Naive thymus-derived CD8-positive, alpha-beta T cell (primary cell): ENCODE results near the gene DCLK1. TPM values are rescaled to one million over a fixed set of nuclear protein-coding genes. Genes with fewer than 3 reads are reported as not detected.

Experiments used
- ATAC-seq, 2 donors: fragments of 150-1000 bp; cut with Tn5 transposase in 1 of 2; sonication (Bioruptor Pico), chemical (Tn5 transposase) in 1 of 2; 1 replicate in 1 of 2; 2 replicates in 1 of 2; pipeline ENCODE4 v1.10.0; 2021; ENCODE audit warnings: mild to moderate bottlenecking in 2 of 2, moderate library complexity in 2 of 2
- POLR2A ChIA-PET: fragments of 350-600 bp; sonication (Branson Sonifier 250); formaldehyde crosslinking; loops from one replicate; lab custom pipeline; 2021; ENCODE audit warnings: antibody characterized with exemption; lab: Charles Lee
- DNase-seq, 10 donors: peaks; one replicate each; pipeline versions ENCODE4 v3.0.0 to v3.0.0-alpha.2; 2020 to 2022
- H3K27ac Mint-ChIP-seq, 10 donors: one replicate each; pipeline ENCODE4 v1.8.0; 2020 to 2022; ENCODE audit warnings: mild to moderate bottlenecking in 10 of 10, mixed read lengths in 10 of 10, moderate library complexity in 4 of 10, inconsistent platforms in 1 of 10
- H3K27me3 Mint-ChIP-seq, 5 donors: one replicate each; pipeline ENCODE4 v1.8.0; 2021 to 2022; ENCODE audit warnings: mixed read lengths in 5 of 5
- H3K36me3 Mint-ChIP-seq, 3 donors: one replicate each; pipeline ENCODE4 v1.8.0; 2020 to 2022; ENCODE audit warnings: mixed read lengths in 3 of 3, mild to moderate bottlenecking in 2 of 3, inconsistent platforms in 1 of 3
- H3K4me1 Mint-ChIP-seq, 4 donors: one replicate each; pipeline ENCODE4 v1.8.0; 2021 to 2022; ENCODE audit warnings: mixed read lengths in 4 of 4
- H3K4me3 Mint-ChIP-seq, 10 donors: one replicate each; pipeline ENCODE4 v1.8.0; 2020 to 2022; ENCODE audit warnings: mild to moderate bottlenecking in 10 of 10, mixed read lengths in 10 of 10, moderate library complexity in 6 of 10, inconsistent platforms in 1 of 10
- H3K9me3 Mint-ChIP-seq, 9 donors: one replicate each; pipeline ENCODE4 v1.8.0; 2020 to 2022; ENCODE audit warnings: mixed read lengths in 9 of 9, mild to moderate bottlenecking in 3 of 9, inconsistent platforms in 1 of 9, moderate library complexity in 1 of 9
- polyA plus RNA-seq, 3 donors: library from polyadenylated mRNA; unstranded; fragments of 300-500 nt; fragmentation: Illumina TruSeq; gene quantifications; one replicate each; pipeline ENCODE4 v1.2.3, GENCODE V29; 2021
- total RNA-seq, 8 experiments: library from RNA in 2 of 8; stranded (reverse) in 2 of 8; gene quantifications; one replicate each; pipeline ENCODE4 v1.2.3 and lab custom pipeline; 2021 to 2026

Gene DCLK1
- total and polyA plus RNA-seq, 5 experiments from 2014 or later = not detected

DNA sequence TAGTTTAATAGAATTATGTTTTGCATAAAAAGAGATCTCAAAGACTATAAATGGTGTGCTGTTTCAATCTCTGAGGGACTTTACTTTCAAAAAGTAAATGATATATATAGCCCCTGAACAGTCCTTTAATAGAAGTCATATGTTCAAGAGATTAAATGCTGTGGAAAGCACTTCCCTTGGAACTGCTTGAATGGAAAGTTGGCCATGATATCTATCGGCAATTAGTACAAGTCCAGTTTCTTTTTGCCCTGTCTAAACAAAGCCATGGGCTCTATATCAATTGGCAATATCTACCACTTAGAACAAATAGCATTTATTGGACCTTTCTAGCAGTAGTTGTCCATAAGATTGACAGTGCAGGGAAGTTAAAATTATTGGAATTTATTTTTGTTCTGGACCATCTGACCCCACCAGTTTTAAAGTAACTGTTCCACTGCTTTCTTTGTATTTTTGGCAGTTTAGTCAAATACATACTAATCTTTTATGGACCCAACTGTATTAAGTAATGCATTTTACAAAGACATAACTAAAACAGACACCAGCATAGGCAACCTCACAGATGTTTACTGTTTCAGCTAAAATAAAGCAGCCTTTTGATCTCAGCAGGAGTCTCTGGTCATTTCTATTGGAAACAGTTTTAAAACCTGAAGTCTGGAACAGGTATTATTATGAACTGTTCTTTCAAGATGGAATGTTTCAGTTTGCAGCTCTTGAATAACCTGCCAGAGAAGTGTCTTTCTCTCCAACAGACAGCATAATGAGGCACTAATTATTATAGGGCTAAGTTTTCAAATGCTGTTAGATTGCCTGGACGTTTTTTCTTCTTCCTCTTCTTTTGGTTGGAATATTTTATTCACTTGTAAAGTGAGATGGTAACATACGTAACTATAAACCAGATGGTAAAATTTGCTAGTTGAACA lies 282.6 kb downstream of the DCLK1 start:
- peaks cover 0 to 9% (median 0%) of the 10 kb centered on the region in 9 donors for H3K9me3 Mint-ChIP-seq
- POLR2A ChIA-PET = no interaction called here
- peaks cover 2 to 13% (median 2%) of the 10 kb centered on the region in 5 donors for H3K27me3 Mint-ChIP-seq
- H3K36me3 Mint-ChIP-seq = no peaks in the 10 kb centered on the region
- no peak for ATAC-seq
- no peaks in the 10 kb centered on the region for H3K4me1 Mint-ChIP-seq
- no peak overlapping the region for H3K27ac Mint-ChIP-seq
- H3K4me3 Mint-ChIP-seq = no peak overlapping the region
- DNase-seq = no peak

DNA sequence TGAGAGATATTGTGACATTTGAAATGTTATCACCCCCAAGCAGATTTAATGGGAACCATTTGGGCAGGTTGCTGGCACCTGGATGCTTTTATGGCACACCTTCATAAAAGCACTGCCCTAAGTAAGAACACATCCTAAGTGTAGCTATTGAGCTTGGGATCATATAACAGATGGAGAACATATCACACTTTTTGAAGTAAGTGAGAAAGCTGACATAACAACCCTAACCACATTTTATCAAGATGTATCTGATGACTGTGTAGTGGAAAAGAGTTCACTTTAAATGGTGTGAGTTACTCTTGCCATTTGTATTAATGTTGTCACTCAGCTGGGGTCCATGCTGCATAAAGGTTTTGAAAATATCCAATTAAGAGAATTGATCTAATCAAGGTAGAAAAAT lies 287.9 kb downstream of the DCLK1 start:
- no peak overlapping the region for H3K27ac Mint-ChIP-seq
- peaks cover 0 to 2% (median 0%) of the 10 kb centered on the region in 9 donors for H3K9me3 Mint-ChIP-seq
- H3K4me3 Mint-ChIP-seq = no peak overlapping the region
- peaks cover 0 to 4% (median 0%) of the 10 kb centered on the region in 3 donors for H3K36me3 Mint-ChIP-seq
- H3K4me1 Mint-ChIP-seq = no peaks in the 10 kb centered on the region
- H3K27me3 Mint-ChIP-seq = peaks cover 0 to 4% (median 0%) of the 10 kb centered on the region in 5 donors
- DNase-seq (no peak), ATAC-seq (no peak)
- POLR2A ChIA-PET = no interaction called here

DNA sequence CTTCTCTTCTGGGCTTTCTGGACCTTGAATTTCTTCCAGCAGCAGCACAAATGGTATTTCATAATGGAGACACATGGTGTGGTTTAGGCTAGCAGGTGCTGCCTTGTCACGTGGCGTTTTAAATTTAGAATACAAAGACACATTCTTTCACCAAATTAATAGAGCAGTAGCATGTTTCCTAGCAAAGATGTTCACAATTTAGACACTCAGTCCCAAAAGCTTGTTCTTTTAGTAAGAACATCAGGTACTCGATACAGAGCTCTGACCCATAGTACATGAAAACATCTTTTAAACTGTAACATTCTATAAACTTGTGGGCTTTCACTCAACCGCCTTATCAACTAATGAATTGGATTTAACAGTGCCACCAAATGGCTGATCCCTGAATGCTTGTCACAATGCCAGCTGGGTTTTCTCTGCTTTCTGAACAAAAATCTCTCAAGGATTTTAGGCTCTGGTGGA lies 290.1 kb downstream of the DCLK1 start:
- no peak overlapping the region for H3K27ac Mint-ChIP-seq
- no peak overlapping the region for H3K4me3 Mint-ChIP-seq
- ATAC-seq (no peak), DNase-seq (no peak)
- H3K9me3 Mint-ChIP-seq = peaks cover 0 to 2% (median 0%) of the 10 kb centered on the region in 9 donors
- H3K27me3 Mint-ChIP-seq = peaks cover 0 to 4% (median 0%) of the 10 kb centered on the region in 5 donors
- H3K4me1 Mint-ChIP-seq = no peaks in the 10 kb centered on the region
- POLR2A ChIA-PET = no interaction called here
- H3K36me3 Mint-ChIP-seq = peaks cover 0 to 4% (median 0%) of the 10 kb centered on the region in 3 donors

DNA sequence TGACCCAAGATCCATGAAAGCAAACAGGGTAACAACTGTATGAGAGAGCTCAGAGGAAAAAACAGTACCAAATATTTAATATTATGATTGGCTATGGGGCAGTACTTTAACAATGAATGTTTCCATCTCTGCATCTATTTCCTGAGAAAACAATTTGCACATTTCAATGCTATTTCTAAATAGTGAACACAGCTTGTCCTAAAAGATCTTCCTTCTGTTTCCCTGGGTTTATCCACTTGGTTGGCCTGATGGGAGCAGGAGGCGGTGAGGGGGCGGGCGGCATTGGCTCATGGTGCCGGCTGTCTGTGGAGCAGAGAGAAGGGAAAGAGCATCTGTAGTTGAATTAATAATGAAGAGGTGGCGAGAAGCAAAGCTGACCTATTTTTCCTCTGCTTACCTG lies 291.4 kb downstream of the DCLK1 start:
- H3K9me3 Mint-ChIP-seq = peaks cover 0 to 2% (median 0%) of the 10 kb centered on the region in 9 donors
- ATAC-seq (no peak), DNase-seq (no peak)
- H3K27ac Mint-ChIP-seq = no peak overlapping the region
- H3K4me3 Mint-ChIP-seq = no peak overlapping the region
- peaks cover 0 to 4% (median 0%) of the 10 kb centered on the region in 3 donors for H3K36me3 Mint-ChIP-seq
- H3K27me3 Mint-ChIP-seq = peaks cover 0 to 4% (median 0%) of the 10 kb centered on the region in 5 donors
- no peaks in the 10 kb centered on the region for H3K4me1 Mint-ChIP-seq
- POLR2A ChIA-PET = no interaction called here

DNA sequence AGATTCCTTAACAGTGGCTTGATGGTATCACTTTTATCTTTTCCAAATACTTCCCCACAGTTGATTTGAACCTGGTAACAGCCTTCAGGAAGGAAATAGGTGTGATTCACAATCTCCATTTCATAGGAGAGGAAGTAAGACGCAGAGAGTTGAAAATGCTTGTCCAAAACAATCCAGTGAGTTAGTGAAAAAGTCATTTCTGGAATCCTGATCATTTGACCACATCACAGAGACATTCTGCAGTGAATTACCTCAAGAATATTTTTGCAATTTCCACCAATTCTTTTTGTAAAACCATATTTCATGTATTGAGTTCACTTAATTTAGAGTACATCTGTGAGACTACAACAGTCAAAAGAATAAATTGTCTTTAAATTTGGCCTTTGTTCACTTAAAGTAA lies 292.8 kb downstream of the DCLK1 start:
- Mint-ChIP-seq H3K27me3 (peaks cover 0 to 4% (median 0%) of the 10 kb centered on the region in 5 donors), H3K27ac (no peak overlapping the region), H3K9me3 (peaks cover 0 to 2% (median 0%) of the 10 kb centered on the region in 9 donors), H3K4me3 (no peak overlapping the region), H3K4me1 (no peaks in the 10 kb centered on the region), H3K36me3 (peaks cover 0 to 4% (median 0%) of the 10 kb centered on the region in 3 donors)
- no peak for ATAC-seq
- no peak for DNase-seq
- POLR2A ChIA-PET = no interaction called here

DNA sequence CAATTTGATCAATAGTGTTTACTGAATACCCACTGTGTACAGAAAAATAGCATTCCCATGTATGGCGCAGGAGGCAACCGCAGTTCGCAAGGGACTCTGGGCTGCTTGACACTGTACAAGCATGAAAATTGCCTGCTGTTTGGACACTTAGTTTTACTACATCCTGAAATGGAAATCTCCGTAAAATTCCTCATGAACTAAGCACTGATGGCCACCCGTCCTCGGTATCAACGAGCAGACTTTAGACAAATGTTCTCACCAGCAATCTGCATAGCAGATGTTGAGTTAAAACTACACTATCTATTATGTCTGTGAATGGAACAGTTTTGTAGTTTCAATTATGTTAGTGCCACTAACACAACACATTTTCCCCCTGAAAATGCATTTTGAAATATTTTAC lies 294.7 kb downstream of the DCLK1 start:
- DNase-seq (no peak), ATAC-seq (no peak)
- Mint-ChIP-seq H3K27me3 (peaks cover 0 to 9% (median 2%) of the 10 kb centered on the region in 5 donors), H3K4me1 (no peaks in the 10 kb centered on the region), H3K4me3 (no peak overlapping the region), H3K9me3 (peaks cover 0 to 2% (median 0%) of the 10 kb centered on the region in 9 donors), H3K36me3 (no peaks in the 10 kb centered on the region), H3K27ac (no peak overlapping the region)
- POLR2A ChIA-PET = no interaction called here

DNA sequence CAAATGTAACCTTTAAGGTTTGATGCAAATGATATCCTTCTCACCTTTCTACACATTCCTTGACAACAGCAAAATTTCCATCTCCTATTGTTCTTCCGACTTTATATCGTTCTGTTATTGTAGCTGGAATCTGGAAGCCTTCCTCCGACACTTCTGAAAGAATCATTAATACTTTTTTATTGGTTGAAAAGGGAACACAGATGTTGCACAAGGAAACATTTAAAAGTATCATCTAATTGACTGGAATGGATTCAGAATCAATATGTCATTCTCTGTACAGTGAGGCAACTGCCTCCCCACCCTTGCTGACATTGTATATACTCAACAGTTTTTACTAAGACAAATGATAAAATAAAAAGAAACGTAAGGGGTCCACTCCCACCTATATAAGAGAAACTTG lies 295.2 kb downstream of the DCLK1 start:
- no peak overlapping the region for H3K4me3 Mint-ChIP-seq
- no peak for ATAC-seq
- H3K9me3 Mint-ChIP-seq = peaks cover 0 to 2% (median 0%) of the 10 kb centered on the region in 9 donors
- POLR2A ChIA-PET = no interaction called here
- no peaks in the 10 kb centered on the region for H3K4me1 Mint-ChIP-seq
- H3K27me3 Mint-ChIP-seq = peaks cover 0 to 9% (median 3%) of the 10 kb centered on the region in 5 donors
- H3K27ac Mint-ChIP-seq = no peak overlapping the region
- no peak for DNase-seq
- no peaks in the 10 kb centered on the region for H3K36me3 Mint-ChIP-seq

DNA sequence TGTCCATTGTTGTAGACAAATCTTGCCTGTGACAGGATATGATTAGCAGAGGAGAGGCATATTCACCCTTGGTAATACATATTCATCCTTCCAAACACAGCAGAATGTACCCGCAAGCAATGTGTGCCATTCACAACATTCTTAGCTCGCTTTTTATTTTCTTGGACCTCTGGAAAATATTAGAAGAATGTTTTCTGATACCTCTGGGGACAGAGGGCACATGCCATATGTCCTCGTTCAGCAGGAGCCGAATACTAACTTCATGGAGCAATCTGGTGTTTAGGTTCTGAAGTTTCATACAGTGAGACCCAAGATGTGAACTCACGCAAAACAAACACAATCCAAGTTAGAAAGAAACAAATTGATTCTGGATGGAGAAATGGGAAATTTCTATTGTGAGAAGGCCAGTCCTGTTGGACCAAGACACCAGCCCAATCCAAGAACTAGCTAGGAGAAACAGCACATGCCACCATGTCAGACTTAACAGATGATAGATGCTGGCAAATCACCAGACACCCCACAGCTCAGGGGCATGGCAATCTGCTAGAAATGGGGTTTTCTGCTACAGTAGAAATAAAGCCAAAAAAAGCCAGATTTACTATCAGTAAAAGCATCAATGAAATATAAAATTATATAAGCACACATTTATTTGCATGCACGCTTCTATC lies 297.4 kb downstream of the DCLK1 start:
- Mint-ChIP-seq H3K27me3 (peaks cover 0 to 9% (median 6%) of the 10 kb centered on the region in 5 donors), H3K36me3 (no peaks in the 10 kb centered on the region), H3K4me3 (no peak overlapping the region), H3K27ac (no peak overlapping the region), H3K4me1 (no peaks in the 10 kb centered on the region), H3K9me3 (no peaks in the 10 kb centered on the region)
- POLR2A ChIA-PET = no interaction called here
- DNase-seq (no peak), ATAC-seq (no peak)

DNA sequence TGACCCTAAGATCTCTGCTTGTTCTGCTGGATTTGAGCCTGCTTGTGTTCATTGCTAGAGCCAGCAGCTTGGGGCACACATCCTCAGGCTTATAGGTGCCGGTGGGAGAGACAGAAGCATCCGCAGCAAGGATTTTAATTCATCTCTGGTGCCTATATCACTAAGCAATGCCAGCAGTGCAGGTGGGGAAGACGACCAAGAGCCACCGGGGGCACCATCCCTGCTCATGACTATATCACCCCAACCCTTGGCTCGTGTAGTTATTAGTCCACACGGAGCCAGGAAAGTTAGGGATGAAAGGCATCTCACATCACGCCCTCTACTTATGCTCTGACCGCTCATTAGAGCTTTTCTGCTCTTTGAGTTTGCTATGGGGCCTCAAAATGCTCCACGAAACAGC lies 298.2 kb downstream of the DCLK1 start:
- no peak for DNase-seq
- H3K4me3 Mint-ChIP-seq = no peak overlapping the region
- H3K36me3 Mint-ChIP-seq = no peaks in the 10 kb centered on the region
- H3K27me3 Mint-ChIP-seq = peaks cover 0 to 9% (median 6%) of the 10 kb centered on the region in 5 donors
- POLR2A ChIA-PET = no interaction called here
- ATAC-seq = no peak
- no peak overlapping the region for H3K27ac Mint-ChIP-seq
- H3K9me3 Mint-ChIP-seq = peaks cover 0 to 2% (median 0%) of the 10 kb centered on the region in 9 donors
- H3K4me1 Mint-ChIP-seq = no peaks in the 10 kb centered on the region

DNA sequence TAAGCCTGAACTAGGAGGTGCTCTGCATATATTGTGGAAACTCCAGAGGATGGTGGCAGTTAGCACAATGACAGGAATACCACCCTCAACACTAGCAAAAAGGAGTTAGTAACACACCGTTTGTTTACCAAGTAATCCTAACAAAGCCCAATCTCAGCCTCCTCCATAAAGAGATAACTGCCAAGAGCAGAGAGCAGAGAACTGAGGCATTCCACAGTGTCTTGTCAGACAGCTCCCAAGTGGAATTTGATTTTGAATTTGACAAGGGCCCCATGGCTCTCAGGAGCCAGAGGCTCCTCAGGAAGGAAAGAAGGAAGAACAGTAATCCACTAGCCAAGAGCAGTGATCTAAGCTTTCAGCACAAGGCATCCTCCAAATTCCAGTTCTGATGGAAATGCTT lies 298.6 kb downstream of the DCLK1 start:
- ATAC-seq (no peak), DNase-seq (no peak)
- H3K4me1 Mint-ChIP-seq = no peaks in the 10 kb centered on the region
- H3K27ac Mint-ChIP-seq = no peak overlapping the region
- H3K36me3 Mint-ChIP-seq = no peaks in the 10 kb centered on the region
- H3K9me3 Mint-ChIP-seq = peaks cover 0 to 2% (median 0%) of the 10 kb centered on the region in 9 donors
- POLR2A ChIA-PET = no interaction called here
- H3K4me3 Mint-ChIP-seq = no peak overlapping the region
- H3K27me3 Mint-ChIP-seq = peaks cover 0 to 9% (median 6%) of the 10 kb centered on the region in 5 donors

DNA sequence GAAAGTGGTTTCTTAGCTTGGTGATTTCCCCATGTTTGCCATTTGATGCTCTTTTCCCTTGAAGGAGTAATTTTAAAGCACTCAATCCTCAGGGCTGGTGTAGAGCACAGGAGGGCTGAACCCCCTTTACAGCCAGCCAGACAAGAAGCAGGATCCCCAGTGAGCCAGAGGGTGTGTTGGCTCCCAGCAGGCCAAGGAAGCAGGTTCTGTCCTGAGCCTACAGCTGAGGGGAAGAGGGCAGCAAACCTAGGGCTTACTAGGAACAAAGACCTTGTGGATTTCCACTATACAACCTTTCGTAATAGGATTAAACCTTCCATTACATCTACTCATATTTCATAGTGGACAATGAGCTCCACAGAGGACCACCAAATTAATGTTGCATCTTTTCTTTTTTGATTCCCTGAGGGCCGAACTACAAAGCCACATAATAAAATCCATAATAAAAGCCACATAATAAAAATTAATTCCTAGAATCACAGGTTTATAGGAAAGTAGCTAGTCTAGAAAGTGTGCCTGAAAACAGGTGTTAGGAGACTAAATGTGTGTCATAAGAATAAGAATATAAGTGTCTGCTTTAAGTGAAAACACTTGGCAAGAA lies 300.2 kb downstream of the DCLK1 start:
- no peaks in the 10 kb centered on the region for H3K36me3 Mint-ChIP-seq
- H3K27ac Mint-ChIP-seq = no peak overlapping the region
- no peak overlapping the region for H3K4me3 Mint-ChIP-seq
- no peaks in the 10 kb centered on the region for H3K4me1 Mint-ChIP-seq
- H3K27me3 Mint-ChIP-seq = peaks cover 0 to 9% (median 6%) of the 10 kb centered on the region in 5 donors
- ATAC-seq (no peak), DNase-seq (no peak)
- POLR2A ChIA-PET = no interaction called here
- H3K9me3 Mint-ChIP-seq = peaks cover 0 to 5% (median 0%) of the 10 kb centered on the region in 9 donors

DNA sequence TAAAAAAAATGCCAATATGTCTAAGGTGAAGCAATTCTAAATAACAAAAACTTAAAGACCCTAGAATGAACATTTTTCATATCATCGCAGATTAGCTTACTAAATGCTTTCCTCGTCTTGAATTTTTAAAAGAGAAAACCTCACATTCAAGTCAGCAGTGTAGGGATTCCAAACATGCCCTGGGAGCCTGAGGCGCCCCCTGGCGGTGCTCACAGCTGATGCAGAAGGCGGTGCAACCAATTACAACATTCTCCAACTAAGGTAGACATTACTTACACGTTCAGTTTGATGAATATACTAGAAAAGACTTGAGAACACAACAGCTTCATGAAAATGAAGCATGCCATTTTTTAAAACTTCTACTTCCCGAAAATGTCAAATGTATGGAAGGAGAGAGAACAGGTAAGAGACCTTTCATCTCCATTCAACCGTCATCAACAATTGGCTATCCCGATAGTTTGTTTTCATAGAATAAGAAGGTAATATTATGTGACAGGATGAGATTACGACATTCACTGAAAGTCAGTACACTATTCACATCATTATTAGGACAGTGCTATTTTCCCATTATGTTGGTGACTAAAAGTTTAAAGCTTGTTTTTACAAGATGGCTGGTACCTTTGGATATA lies 304.4 kb downstream of the DCLK1 start:
- Mint-ChIP-seq H3K9me3 (peaks cover 0 to 8% (median 0%) of the 10 kb centered on the region in 9 donors), H3K27ac (no peak overlapping the region), H3K4me3 (no peak overlapping the region), H3K4me1 (no peaks in the 10 kb centered on the region), H3K36me3 (no peaks in the 10 kb centered on the region), H3K27me3 (peaks cover 0 to 6% (median 1%) of the 10 kb centered on the region in 5 donors)
- POLR2A ChIA-PET = no interaction called here
- DNase-seq = no peak
- no peak for ATAC-seq
